H9 (cell line): Measurements from ENCODE around the gene F7. TPM values are rescaled to one million over a fixed set of nuclear protein-coding genes. Genes with fewer than 3 reads are reported as not detected.
A peak's percentile ranks its signal among the peaks of the same experiment; 100 is the strongest.

ENCODE experiments used
- DNase-seq: peaks from one replicate; pipeline ENCODE4 v3.0.0-alpha.2; 2017
- H2AFZ ChIP-seq: one replicate; pipeline ENCODE4 v1.6.1; 2013; ENCODE audit warnings: mild to moderate bottlenecking, low read length, control low read depth, moderate library complexity
- H2AK5ac ChIP-seq: 2 replicates; pipeline ENCODE4 v1.6.1; 2013; ENCODE audit warnings: low read length, control low read depth, mixed read lengths; ENCODE audit not compliant: insufficient read length
- H2BK120ac ChIP-seq: one replicate; pipeline ENCODE4 v1.6.1; 2013; ENCODE audit warnings: low read depth, mild to moderate bottlenecking, low read length, control low read depth, inconsistent platforms; ENCODE audit not compliant: poor library complexity, severe bottlenecking
- H2BK12ac ChIP-seq: 2 replicates; pipeline ENCODE4 v1.6.1; 2013; ENCODE audit warnings: low read length, control low read depth, mixed read lengths, low read depth; ENCODE audit not compliant: insufficient read length
- H2BK15ac ChIP-seq: 2 replicates; pipeline ENCODE4 v1.6.1; 2013; ENCODE audit warnings: low read depth, low read length, control low read depth
- H2BK20ac ChIP-seq: one replicate; pipeline ENCODE4 v1.6.1; 2013; ENCODE audit warnings: low read depth, mild to moderate bottlenecking, low read length, control low read depth, inconsistent platforms; ENCODE audit not compliant: poor library complexity, severe bottlenecking
- H2BK5ac ChIP-seq: 2 replicates; pipeline ENCODE4 v1.6.1; 2013; ENCODE audit warnings: low read length, control low read depth, mixed read lengths; ENCODE audit not compliant: insufficient read length
- H3K14ac ChIP-seq: 2 replicates; pipeline ENCODE4 v1.6.1; 2013; ENCODE audit warnings: low read length, control low read depth; ENCODE audit not compliant: insufficient read depth
- H3K18ac ChIP-seq: 2 replicates; pipeline ENCODE4 v1.6.1; 2013; ENCODE audit warnings: low read depth, mild to moderate bottlenecking, mixed read lengths, low read length, control low read depth; ENCODE audit not compliant: insufficient read length
- H3K23ac ChIP-seq: 2 replicates; pipeline ENCODE4 v1.6.1; 2013; ENCODE audit warnings: low read length, control low read depth, mixed read lengths, low read depth; ENCODE audit not compliant: insufficient read length
- H3K23me2 ChIP-seq: 2 replicates; pipeline ENCODE4 v1.6.1; 2013; ENCODE audit warnings: low read depth, mild to moderate bottlenecking, mixed read lengths, low read length, control low read depth; ENCODE audit not compliant: insufficient read length, poor library complexity, severe bottlenecking
- H3K27ac ChIP-seq: 2 replicates; pipeline ENCODE4 v1.5.1; 2013; ENCODE audit warnings: low read length, control low read depth, mixed read lengths, low read depth; ENCODE audit not compliant: insufficient read length
- H3K27me3 ChIP-seq: 2 replicates; pipeline ENCODE4 v1.6.1; 2013; ENCODE audit warnings: low read length, control low read depth, inconsistent platforms; ENCODE audit not compliant: insufficient read depth
- H3K4ac ChIP-seq: 2 replicates; pipeline ENCODE4 v1.6.1; 2013; ENCODE audit warnings: low read depth, mild to moderate bottlenecking, control low read depth, inconsistent platforms, low read length, moderate library complexity
- H3K4me1 ChIP-seq: 2 replicates; pipeline ENCODE4 v1.6.1; 2013; ENCODE audit warnings: low read length, control low read depth, inconsistent platforms; ENCODE audit not compliant: insufficient read depth
- H3K4me2 ChIP-seq: 2 replicates; pipeline ENCODE4 v1.6.1; 2013; ENCODE audit warnings: low read length, control low read depth, mixed read lengths; ENCODE audit not compliant: insufficient read length, insufficient read depth
- H3K56ac ChIP-seq: 2 replicates; pipeline ENCODE4 v1.6.1; 2013; ENCODE audit warnings: low read depth, mild to moderate bottlenecking, mixed read lengths, low read length, control low read depth; ENCODE audit not compliant: insufficient read length
- H3K79me1 ChIP-seq: 2 replicates; pipeline ENCODE4 v1.6.1; 2013; ENCODE audit warnings: low read depth, mild to moderate bottlenecking, moderate library complexity, low read length, control low read depth, inconsistent platforms; ENCODE audit not compliant: insufficient read depth, poor library complexity, severe bottlenecking
- H3K79me2 ChIP-seq: 2 replicates; pipeline ENCODE4 v1.6.1; 2013; ENCODE audit warnings: low read length, control low read depth, inconsistent platforms; ENCODE audit not compliant: insufficient read depth
- H3K9ac ChIP-seq: 2 replicates; pipeline ENCODE4 v1.6.1; 2013; ENCODE audit warnings: low read length, control low read depth, mixed read lengths; ENCODE audit not compliant: insufficient read length; ENCODE audit errors: extremely low read depth
- H3K9me3 ChIP-seq: one replicate; pipeline ENCODE4 v1.6.1; 2013; ENCODE audit warnings: low read depth, low read length, inconsistent platforms; ENCODE audit not compliant: control insufficient read depth
- H3T11ph ChIP-seq: one replicate; pipeline ENCODE4 v1.6.1; 2013; ENCODE audit warnings: mild to moderate bottlenecking, low read length, control low read depth, inconsistent platforms
- H4K20me1 ChIP-seq: one replicate; pipeline ENCODE4 v1.6.1; 2013; ENCODE audit not compliant: control insufficient read depth, insufficient read length, insufficient read depth
- H4K5ac ChIP-seq: 2 replicates; pipeline ENCODE4 v1.6.1; 2013; ENCODE audit warnings: low read depth, mild to moderate bottlenecking, mixed read lengths, low read length, control low read depth; ENCODE audit not compliant: insufficient read length
- H4K8ac ChIP-seq: replicated peaks from 2 replicates; pipeline ENCODE4 v1.6.1; 2013; ENCODE audit warnings: low read length, control low read depth, mixed read lengths, low read depth; ENCODE audit not compliant: insufficient read length
- H4K91ac ChIP-seq: 2 replicates; pipeline ENCODE4 v1.6.1; 2013; ENCODE audit warnings: low read depth, mild to moderate bottlenecking, moderate library complexity, mixed read lengths, low read length, control low read depth; ENCODE audit not compliant: insufficient read length
- H3K27ac Mint-ChIP-seq, 3 experiments: 2 replicates in 2 of 3; 3 replicates in 1 of 3; pipeline ENCODE4 v1.8.0; 2020 to 2021; ENCODE audit warnings: mixed read lengths in 3 of 3, mild to moderate bottlenecking in 1 of 3, moderate library complexity in 1 of 3
- H3K27me3 Mint-ChIP-seq: 2 replicates; pipeline ENCODE4 v1.8.0; 2021; ENCODE audit warnings: low read depth, mild to moderate bottlenecking, moderate library complexity, mixed read lengths
- H3K36me3 Mint-ChIP-seq, 3 experiments: 2 replicates in 2 of 3; 3 replicates in 1 of 3; pipeline ENCODE4 v1.8.0; 2020 to 2021; ENCODE audit warnings: low read depth in 3 of 3, mixed read lengths in 3 of 3; ENCODE audit not compliant: insufficient read depth in 1 of 3
- H3K4me1 Mint-ChIP-seq, 2 experiments: 2 replicates each; pipeline ENCODE4 v1.8.0; 2020; ENCODE audit warnings: mixed read lengths in 2 of 2
- H3K4me3 Mint-ChIP-seq, 2 experiments: 2 replicates in 1 of 2; 3 replicates in 1 of 2; pipeline ENCODE4 v1.8.0; 2020 to 2021; ENCODE audit warnings: mild to moderate bottlenecking in 2 of 2, mixed read lengths in 2 of 2, moderate library complexity in 1 of 2
- H3K9me3 Mint-ChIP-seq, 2 experiments: 2 replicates in 1 of 2; 3 replicates in 1 of 2; pipeline ENCODE4 v1.8.0; 2020; ENCODE audit warnings: mild to moderate bottlenecking in 2 of 2, mixed read lengths in 2 of 2, moderate library complexity in 1 of 2
- WGBS: extraction: QIAGEN DNeasy Blood & Tissue Kit; methylation state at CpG from one replicate; pipeline ENCODE4 v1.1.7; 2013; ENCODE audit warnings: missing lambda C conversion rate, low lambda C conversion rate, mixed read lengths; ENCODE audit not compliant: insufficient read length; ENCODE audit errors: extremely low coverage; 5-methylcytosine and 5-hydroxymethylcytosine counted together
- total RNA-seq: library from RNA; stranded (reverse); gene quantifications from 2 replicates; pipeline ENCODE4 v1.2.1, GENCODE V29; 2021
- TF ChIP-seq, protein P1 (sequence below): fragments of 200-600 bp; sonication (generic); conservative IDR thresholded peaks from 3 replicates; pipeline ENCODE4 v1.8.0; 2021; ENCODE audit warnings: antibody characterized with exemption, mild to moderate bottlenecking

Gene F7
- total RNA-seq, 1 experiment from 2014 or later, result 0.81 TPM

DNA sequence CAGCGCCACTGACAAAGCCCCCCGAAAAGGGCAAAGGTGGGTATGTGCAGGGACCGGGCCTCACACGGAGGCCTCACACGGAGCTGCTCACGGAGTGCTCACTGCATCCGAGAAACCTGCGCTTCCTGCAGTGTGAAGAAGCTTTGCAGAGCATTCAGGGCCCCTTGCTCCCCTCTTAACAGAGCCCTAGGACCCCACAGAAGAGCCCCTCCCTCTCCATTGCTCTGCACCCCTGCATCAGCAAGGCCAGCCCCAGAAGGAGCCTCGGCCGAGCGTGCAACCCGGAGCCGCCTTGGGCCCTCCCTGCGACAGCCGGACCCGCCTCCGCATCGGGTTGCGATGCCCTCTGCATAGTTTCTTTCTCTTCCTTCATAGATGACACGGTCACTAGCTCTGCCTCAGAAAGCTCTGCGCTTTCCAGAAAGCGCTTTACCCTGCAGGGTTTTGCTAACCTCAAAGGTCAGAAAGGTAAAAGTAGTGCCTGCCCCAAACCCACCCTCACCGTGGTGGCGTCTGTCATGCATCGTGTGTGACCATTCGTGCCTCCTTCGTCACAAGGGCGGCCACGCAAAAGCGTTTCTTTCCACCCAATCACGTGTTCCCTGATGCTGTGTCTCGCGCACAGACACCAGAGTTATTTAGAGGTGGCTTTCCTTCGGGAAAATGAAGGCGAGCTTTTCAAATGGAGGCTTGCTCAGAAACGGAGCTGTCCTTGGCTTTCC lies 15.7 kb upstream of the F7 start:
- Mint-ChIP-seq H3K9me3 (no peaks in the 10 kb centered on the region), H3K4me3 (no peak overlapping the region), H3K27me3 (peaks cover 1% of the 10 kb centered on the region; the same call in 1 of the 2 replicates), H3K4me1 (peaks cover 14 to 20% of the 10 kb centered on the region in 2 experiments), H3K36me3 (peaks cover 0 to 9% (median 6%) of the 10 kb centered on the region in 3 experiments; a peak in 4 of 7 replicates), H3K27ac (peak overlapping the region in 2 of 3 experiments; percentile 70 to 87; a peak in 3 of 7 replicates)
- Histone ChIP-seq H3K4me1 (no peaks in the 10 kb centered on the region; the same call in 1 of the 2 replicates), H3K4me2 (no peak overlapping the region), H2BK12ac (no peak overlapping the region), H2BK15ac (no peak overlapping the region), H4K5ac (no peak overlapping the region), H3K56ac (no peak overlapping the region), H4K8ac (no peak overlapping the region), H3K23ac (no peak overlapping the region), H3K27me3 (no peaks in the 10 kb centered on the region), H3K27ac (no peak overlapping the region), H4K91ac (no peak overlapping the region), H4K20me1 (peaks cover 2% of the 10 kb centered on the region), H3T11ph (no peak overlapping the region), H3K79me2 (no peaks in the 10 kb centered on the region), H3K18ac (no peak overlapping the region), H2AK5ac (no peak overlapping the region), H2AFZ (no peak overlapping the region), H3K23me2 (no peaks in the 10 kb centered on the region), H2BK120ac (no peak overlapping the region), H3K79me1 (no peaks in the 10 kb centered on the region), H2BK5ac (no peak overlapping the region), H2BK20ac (no peak overlapping the region), H3K9me3 (no peaks in the 10 kb centered on the region), H3K4ac (no peak overlapping the region), H3K14ac (no peak overlapping the region), H3K9ac (no peak overlapping the region)
- WGBS, result no CpG with 5 or more reads among the region's 36 CpGs
- TF ChIP-seq, protein P1, sequence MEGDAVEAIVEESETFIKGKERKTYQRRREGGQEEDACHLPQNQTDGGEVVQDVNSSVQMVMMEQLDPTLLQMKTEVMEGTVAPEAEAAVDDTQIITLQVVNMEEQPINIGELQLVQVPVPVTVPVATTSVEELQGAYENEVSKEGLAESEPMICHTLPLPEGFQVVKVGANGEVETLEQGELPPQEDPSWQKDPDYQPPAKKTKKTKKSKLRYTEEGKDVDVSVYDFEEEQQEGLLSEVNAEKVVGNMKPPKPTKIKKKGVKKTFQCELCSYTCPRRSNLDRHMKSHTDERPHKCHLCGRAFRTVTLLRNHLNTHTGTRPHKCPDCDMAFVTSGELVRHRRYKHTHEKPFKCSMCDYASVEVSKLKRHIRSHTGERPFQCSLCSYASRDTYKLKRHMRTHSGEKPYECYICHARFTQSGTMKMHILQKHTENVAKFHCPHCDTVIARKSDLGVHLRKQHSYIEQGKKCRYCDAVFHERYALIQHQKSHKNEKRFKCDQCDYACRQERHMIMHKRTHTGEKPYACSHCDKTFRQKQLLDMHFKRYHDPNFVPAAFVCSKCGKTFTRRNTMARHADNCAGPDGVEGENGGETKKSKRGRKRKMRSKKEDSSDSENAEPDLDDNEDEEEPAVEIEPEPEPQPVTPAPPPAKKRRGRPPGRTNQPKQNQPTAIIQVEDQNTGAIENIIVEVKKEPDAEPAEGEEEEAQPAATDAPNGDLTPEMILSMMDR, result no peak
- DNase-seq, result peak; percentile 61
